ENCODE data around the gene MYADML2. TPM values are rescaled to one million over a fixed set of nuclear protein-coding genes. Genes with fewer than 3 reads are reported as not detected.
"Not testable (repeated sequence)": the region's sequence is repeated elsewhere in the genome, so short reads cannot be mapped to it uniquely, and the experiment has no call there.

MYADML2 gene
- total RNA-seq (2014; rRNA removed) = not detected in 2 replicates
- polyA plus RNA-seq (2012) = 0.05 TPM

GRCh38 chr17:81947189-81947588 is at the start of gene MYADML2:
MYADML2 (minus strand) TSS chr17:81947233; CDS start chr17:81941741, 5,492 bp downstream.
- no peak for DNase-seq (ENCODE audit: low read depth)

GRCh38 chr17:81996232-81996756 is 49.3 kb upstream of the MYADML2 start:
- no peak for DNase-seq (ENCODE audit: low read depth)

- DNase-seq (ENCODE audit: low read depth) = no peak
These were observed 48.6 kb upstream of the MYADML2 start for GRCh38 chr17:81995463-81996231.

- DNase-seq (ENCODE audit: low read depth) = no peak
These were observed 47.8 kb upstream of the MYADML2 start for GRCh38 chr17:81994593-81995462.

GRCh38 chr17:81993729-81994592 is 46.9 kb upstream of the MYADML2 start:
- no peak for DNase-seq (ENCODE audit: low read depth)

GRCh38 chr17:81992306-81993102 is 45.5 kb upstream of the MYADML2 start:
- DNase-seq (ENCODE audit: low read depth) = no peak

GRCh38 chr17:81991684-81992305 is 44.8 kb upstream of the MYADML2 start:
- peak; percentile 78 for DNase-seq (ENCODE audit: low read depth)

GRCh38 chr17:81990836-81991683 is 44.0 kb upstream of the MYADML2 start:
- DNase-seq (ENCODE audit: low read depth) = no peak

- DNase-seq (ENCODE audit: low read depth) = no peak
These were observed 40.2 kb upstream of the MYADML2 start for GRCh38 chr17:81987161-81987770.

- DNase-seq (ENCODE audit: low read depth) = no peak
These were observed 39.6 kb upstream of the MYADML2 start for GRCh38 chr17:81986606-81987005.

GRCh38 chr17:81984773-81985410 is 37.9 kb upstream of the MYADML2 start:
- no peak for DNase-seq (ENCODE audit: low read depth)

GRCh38 chr17:81983639-81984373 is 36.8 kb upstream of the MYADML2 start:
- DNase-seq (ENCODE audit: low read depth) = no peak

GRCh38 chr17:81983011-81983638 is 36.1 kb upstream of the MYADML2 start:
- DNase-seq (ENCODE audit: low read depth) = no peak

GRCh38 chr17:81981511-81981910 is 34.5 kb upstream of the MYADML2 start:
- not testable (repeated sequence) for DNase-seq (ENCODE audit: low read depth)

- DNase-seq (ENCODE audit: low read depth) = no peak
These were observed 33.8 kb upstream of the MYADML2 start for GRCh38 chr17:81980707-81981343.

GRCh38 chr17:81980122-81980521 is 33.1 kb upstream of the MYADML2 start:
- DNase-seq (ENCODE audit: low read depth) = no peak
